Measurements from ENCODE around the gene FOXR1.
"Not testable (repeated sequence)": the region's sequence is repeated elsewhere in the genome, so short reads cannot be mapped to it uniquely, and the experiment has no call there.

FOXR1 gene

GRCh38 chr11:118997627-118998387, 26.2 kb downstream of the FOXR1 start, which contains the start of gene CENATAC:
Gene CENATAC, plus strand, starts transcription at chr11:118998138. Its CDS starts 60 bp downstream, at chr11:118998198.
- DNase-seq (ENCODE audit: low read depth), result peak; percentile 46

GRCh38 chr11:118998388-118998717, 26.8 kb downstream of the FOXR1 start:
- DNase-seq (ENCODE audit: low read depth), result no peak

- no peak for DNase-seq (ENCODE audit: low read depth)
Measured at GRCh38 chr11:118998822-118999221, 27.3 kb downstream of the FOXR1 start.

DNA sequence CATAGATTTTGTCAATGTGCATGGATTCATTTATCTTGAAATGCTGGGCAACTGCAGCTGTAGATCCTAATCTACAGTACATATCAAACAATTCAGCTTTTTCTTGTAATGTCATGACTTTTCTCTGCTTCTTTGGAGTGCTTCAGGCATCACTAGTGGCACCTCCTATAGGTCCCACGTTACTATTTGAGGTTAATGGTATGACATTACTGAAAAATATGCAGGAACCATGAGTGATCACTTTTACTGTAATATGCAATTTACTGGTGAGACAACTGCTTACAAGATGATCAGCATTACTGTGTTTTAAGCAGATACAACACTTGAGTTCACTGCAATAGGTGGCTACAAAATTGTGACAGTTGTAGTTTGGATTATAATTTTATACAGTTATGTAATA, 29.3 kb downstream of the FOXR1 start:
- DNase-seq (ENCODE audit: low read depth), result no peak

DNA sequence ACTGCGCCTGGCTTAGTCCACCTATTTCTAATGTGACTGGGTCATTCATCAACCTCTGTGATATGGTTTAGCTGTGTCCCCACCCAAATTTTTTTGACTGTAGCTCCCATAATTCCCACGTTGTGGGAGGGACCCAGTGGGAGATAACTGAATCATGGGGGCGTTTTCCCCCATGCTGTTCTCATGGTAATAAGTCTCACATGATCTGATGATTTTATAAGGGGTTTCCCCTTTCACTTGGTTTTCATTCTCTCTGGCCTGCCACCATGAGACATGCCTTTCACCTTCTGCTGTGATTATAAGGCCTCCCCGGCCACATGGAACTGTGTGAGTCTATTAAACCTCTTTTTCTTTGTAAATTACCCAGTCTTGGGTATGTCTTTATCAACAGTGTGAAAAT, 35.1 kb downstream of the FOXR1 start:
- DNase-seq (ENCODE audit: low read depth), result no peak

- DNase-seq (ENCODE audit: low read depth), result no peak
Measured at GRCh38 chr11:119011476-119012053, 40.0 kb downstream of the FOXR1 start.

- no peak for DNase-seq (ENCODE audit: low read depth)
Measured at GRCh38 chr11:119012629-119013170, 41.1 kb downstream of the FOXR1 start.

- DNase-seq (ENCODE audit: low read depth), result no peak
Measured at GRCh38 chr11:119014209-119014924, 42.8 kb downstream of the FOXR1 start.

GRCh38 chr11:119015054-119015611, 43.6 kb downstream of the FOXR1 start:
- DNase-seq (ENCODE audit: low read depth), result no peak

GRCh38 chr11:119016216-119017009, 44.9 kb downstream of the FOXR1 start:
- no peak for DNase-seq (ENCODE audit: low read depth)

- DNase-seq (ENCODE audit: low read depth), result not testable (repeated sequence)
Measured at GRCh38 chr11:119017377-119017776, 45.8 kb downstream of the FOXR1 start.

GRCh38 chr11:119018074-119018938, 46.7 kb downstream of the FOXR1 start, which contains the start of the genes RPS25 and TRAPPC4:
Gene RPS25, minus strand, starts transcription at chr11:119018343. Its CDS starts 59 bp downstream, at chr11:119018284.
Gene TRAPPC4, plus strand, starts transcription at chr11:119018766. Its CDS starts 30 bp downstream, at chr11:119018796.
- peak; percentile 85 for DNase-seq (ENCODE audit: low read depth)

GRCh38 chr11:119019996-119020395, 48.4 kb downstream of the FOXR1 start:
- DNase-seq (ENCODE audit: low read depth), result no peak

- no peak for DNase-seq (ENCODE audit: low read depth)
Measured at GRCh38 chr11:119021631-119022030, 50.1 kb downstream of the FOXR1 start.

DNA sequence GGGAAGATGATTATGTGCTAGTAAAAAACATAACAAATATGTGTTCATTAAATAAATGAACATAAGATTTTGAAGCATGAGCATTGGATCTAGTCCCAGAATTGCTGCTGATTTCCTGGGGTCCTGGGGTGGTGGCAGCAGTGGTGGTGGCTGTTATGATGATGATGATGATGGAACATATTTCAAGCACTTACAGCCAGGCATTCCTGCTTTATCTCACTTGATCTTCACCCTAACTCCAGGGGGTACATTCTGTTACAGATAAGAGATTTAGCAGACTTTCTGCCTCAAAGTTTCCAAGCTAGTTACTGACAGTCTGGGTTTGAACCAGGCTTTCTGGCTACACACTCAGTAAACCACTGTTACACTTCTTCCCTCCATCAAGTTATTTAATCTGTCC, 52.2 kb downstream of the FOXR1 start:
- no peak for DNase-seq (ENCODE audit: low read depth)

GRCh38 chr11:119024430-119025098, 53.0 kb downstream of the FOXR1 start:
- DNase-seq (ENCODE audit: low read depth), result no peak

DNA sequence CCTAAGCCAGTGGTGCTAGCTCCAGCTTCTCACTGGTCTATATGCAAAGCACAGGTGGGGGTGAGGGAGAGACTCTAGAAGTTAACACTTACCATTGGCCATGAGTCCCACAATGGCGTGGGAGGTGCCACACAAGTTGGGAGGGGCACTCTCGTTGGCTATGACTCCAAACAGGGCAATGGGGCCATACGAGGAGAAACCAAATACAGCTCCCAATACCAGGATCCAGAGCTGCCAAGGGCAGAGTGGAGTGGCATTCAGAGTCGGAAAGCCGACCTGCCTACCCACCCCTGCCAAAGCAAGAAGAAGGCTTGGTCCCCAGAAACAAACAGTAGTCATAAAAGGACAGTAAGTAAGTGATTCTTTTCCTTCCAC, 53.5 kb downstream of the FOXR1 start:
- no peak for DNase-seq (ENCODE audit: low read depth)

GRCh38 chr11:119025541-119025940, 54.0 kb downstream of the FOXR1 start:
- no peak for DNase-seq (ENCODE audit: low read depth)

DNA sequence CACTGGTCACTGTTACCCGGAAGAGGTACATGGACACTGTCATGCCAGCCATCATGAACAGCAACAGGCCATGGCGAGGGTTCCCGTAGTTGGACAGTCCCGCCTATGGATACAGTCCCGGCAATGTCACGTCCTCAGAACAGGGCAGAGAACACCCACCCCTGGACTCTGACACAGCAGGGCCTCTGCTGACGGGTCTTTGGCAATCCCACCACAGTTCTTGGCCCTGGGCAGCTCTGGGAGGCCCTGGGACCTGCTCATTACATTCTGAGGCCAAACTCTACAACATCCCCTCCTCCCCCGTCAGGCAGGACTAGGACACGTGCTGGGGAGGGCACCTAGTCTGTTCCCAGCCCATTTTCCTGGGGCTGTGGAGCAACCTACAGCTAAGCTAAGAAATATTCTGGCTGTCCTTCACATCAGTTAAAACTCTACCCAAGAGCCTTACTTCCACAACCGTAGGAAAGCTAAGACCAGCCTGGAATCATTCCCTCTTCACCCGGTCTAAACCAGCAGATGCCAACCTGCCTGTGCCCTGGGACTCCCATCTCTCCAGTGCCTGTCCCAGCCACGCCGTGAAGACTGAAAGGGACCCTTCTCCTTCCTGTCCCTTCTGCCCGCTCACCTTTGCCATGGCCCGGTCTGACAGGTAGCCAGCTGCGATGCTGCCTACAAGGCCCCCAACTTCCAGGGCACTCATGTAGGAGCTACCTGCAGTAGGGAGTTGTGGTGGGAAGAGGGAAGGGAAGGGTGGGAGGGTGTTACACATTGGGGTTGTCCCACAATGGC, 54.6 kb downstream of the FOXR1 start:
- DNase-seq (ENCODE audit: low read depth), result no peak

Measured in GM04503 (cell line).